ENCODE measurements around the gene TFF1.

DNA sequence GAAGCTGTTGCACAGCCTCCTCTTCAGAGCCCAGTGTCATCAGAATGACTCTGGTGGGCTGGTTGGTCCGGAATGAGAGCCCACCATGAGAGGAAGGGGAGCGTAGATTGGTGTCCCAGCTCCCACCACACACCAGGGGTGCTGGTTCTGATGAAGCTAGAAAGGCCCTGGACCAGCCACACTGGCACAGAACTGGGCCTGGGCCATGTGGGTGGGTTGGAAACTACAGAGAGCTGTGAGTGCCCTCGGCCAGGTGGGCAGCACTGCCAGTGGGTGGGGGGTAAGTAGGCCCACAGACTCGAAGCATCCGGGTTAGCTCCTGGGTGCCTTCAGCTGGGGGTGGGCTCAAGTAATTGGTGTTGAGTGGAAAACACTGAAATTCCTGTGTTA, 11.6 kb upstream of the TFF1 start:
- TF ChIP-seq POLR2A (IDR thresholded peaks at IDR 0.05; ENCODE audit: low read length) (no peak), GATA1 (IDR thresholded peaks at IDR 0.05; ENCODE audit: low read depth, low read length) (no peak)

Measured in erythroblast (primary cell).